SH-SY5Y (cell line): ENCODE measurements around the gene POLR2E.

ENCODE experiments used
- GATA2 ChIP-seq: IDR thresholded peaks from 2 replicates; pipeline ENCODE4 v1.6.1; 2011; ENCODE audit warnings: mild to moderate bottlenecking, low read depth, low read length
- GATA3 ChIP-seq: IDR thresholded peaks from 2 replicates; pipeline ENCODE4 v1.6.1; 2011; ENCODE audit warnings: low read depth, mild to moderate bottlenecking, low read length, moderate library complexity

- no peak for TF ChIP-seq GATA2
- no peak for TF ChIP-seq GATA3
Observed at GRCh38 chr19:1109697-1110671, 14.8 kb upstream of the POLR2E start.
